ENCODE data around the gene RNF166. TPM values are rescaled to one million over a fixed set of nuclear protein-coding genes. Genes with fewer than 3 reads are reported as not detected.

The RNF166 gene
- total RNA-seq, 4 donors from 2014 or later: 19.5 to 27.8 (median 22.3) TPM

- 81% methylated on average over 8 of the region's 33 CpGs; no CpG with 5 or more reads in 1 of the 2 donors for WGBS, 2 donors (ENCODE audit: low coverage in 1 of 2)
- no peak for TF ChIP-seq POLR2A (IDR thresholded peaks at IDR 0.05)
- TF ChIP-seq EP300 (IDR thresholded peaks at IDR 0.05): no peak
- no peak for TF ChIP-seq POLR2AphosphoS5 (IDR thresholded peaks at IDR 0.05)
- peaks cover 0 to 9% (median 6%) of the 10 kb centered on the region in 3 donors for H3K4me1 ChIP-seq
- peaks cover 66% of the 10 kb centered on the region for H3K27me3 ChIP-seq
- no peak overlapping the region for H3K4me3 ChIP-seq
- peaks cover 0 to 13% of the 10 kb centered on the region in 2 donors for H3K36me3 ChIP-seq
- no peak overlapping the region for H3K27ac ChIP-seq
- ATAC-seq: no peak
- H3K9me3 ChIP-seq: no peaks in the 10 kb centered on the region
Measured at GRCh38 chr16:88691129-88691813, 14.9 kb downstream of the RNF166 start.

GRCh38 chr16:88690341-88691128 is 15.7 kb downstream of the RNF166 start:
- ATAC-seq: no peak
- Histone ChIP-seq H3K27ac (no peak overlapping the region), H3K9me3 (no peaks in the 10 kb centered on the region), H3K27me3 (peaks cover 73% of the 10 kb centered on the region), H3K36me3 (peaks cover 0 to 6% of the 10 kb centered on the region in 2 donors), H3K4me1 (peaks cover 0 to 17% (median 10%) of the 10 kb centered on the region in 3 donors), H3K4me3 (no peak overlapping the region)
- WGBS, 2 donors (ENCODE audit: low coverage in 1 of 2): 66% methylated on average over 8 of the region's 21 CpGs; no CpG with 5 or more reads in 1 of the 2 donors
- TF ChIP-seq EP300 (IDR thresholded peaks at IDR 0.05) (no peak), POLR2A (IDR thresholded peaks at IDR 0.05) (no peak), POLR2AphosphoS5 (IDR thresholded peaks at IDR 0.05) (no peak), CTCF (IDR thresholded peaks at IDR 0.05) (no peak)

- Histone ChIP-seq H3K27ac (no peak overlapping the region), H3K36me3 (no peaks in the 10 kb centered on the region), H3K9me3 (no peaks in the 10 kb centered on the region), H3K4me1 (peaks cover 0 to 26% (median 10%) of the 10 kb centered on the region in 3 donors), H3K27me3 (peaks cover 96% of the 10 kb centered on the region), H3K4me3 (no peak overlapping the region)
- 24 to 59% methylated on average over 7 to 12 of the region's 28 CpGs for WGBS, 2 donors (ENCODE audit: low coverage in 1 of 2)
- ATAC-seq: no peak
- TF ChIP-seq EP300 (IDR thresholded peaks at IDR 0.05): no peak
- TF ChIP-seq POLR2AphosphoS5 (IDR thresholded peaks at IDR 0.05): no peak
- no peak for TF ChIP-seq POLR2A (IDR thresholded peaks at IDR 0.05)
- TF ChIP-seq CTCF (IDR thresholded peaks at IDR 0.05): no peak
Measured at GRCh38 chr16:88688013-88688778, 18.0 kb downstream of the RNF166 start.

GRCh38 chr16:88687676-88688012 is 18.6 kb downstream of the RNF166 start:
- WGBS, 2 donors (ENCODE audit: low coverage in 1 of 2): 44 to 50% methylated on average over 1 to 2 of the region's 3 CpGs
- H3K9me3 ChIP-seq: no peaks in the 10 kb centered on the region
- H3K36me3 ChIP-seq: no peaks in the 10 kb centered on the region

More at GRCh38 chr16:88687676-88688012, 18.6 kb downstream of the RNF166 start:
- Histone ChIP-seq H3K4me3 (no peak overlapping the region), H3K27me3 (peaks cover 100% of the 10 kb centered on the region), H3K27ac (no peak overlapping the region), H3K4me1 (peaks cover 0 to 26% (median 10%) of the 10 kb centered on the region in 3 donors)
- TF ChIP-seq EP300 (IDR thresholded peaks at IDR 0.05) (no peak), POLR2A (IDR thresholded peaks at IDR 0.05) (no peak), POLR2AphosphoS5 (IDR thresholded peaks at IDR 0.05) (no peak), CTCF (IDR thresholded peaks at IDR 0.05) (no peak)
- no peak for ATAC-seq
